IMR-90 (cell line): ENCODE data around the gene CCSER2. TPM values are rescaled to one million over a fixed set of nuclear protein-coding genes. Genes with fewer than 3 reads are reported as not detected.

ENCODE experiments used
- ATAC-seq: fragments of 200-7000 bp; cut with Tn5 transposase; 2 replicates; pipeline ENCODE4 v1.9.1; 2020; ENCODE audit warnings: low read depth, mild to moderate bottlenecking, moderate library complexity
- BruUV-seq: library from RNA; stranded (reverse); fragments of 400-500 nt; replicated peaks from 2 replicates; lab custom pipeline; 2021; lab: Mats Ljungman, UMichigan
- CTCF ChIA-PET: fragments of 300-600 bp; formaldehyde crosslinking; extraction: SDS; loops from one replicate; lab custom pipeline; 2021; ENCODE audit warnings: antibody characterized with exemption; lab: Yijun Ruan, JAX
- POLR2A ChIA-PET: fragments of 300-600 bp; sonication (Branson Sonifier 250); formaldehyde crosslinking; loops from one replicate; lab custom pipeline; 2022; ENCODE audit warnings: antibody characterized with exemption; ENCODE audit not compliant: unreplicated experiment; lab: Charles Lee
- DNase-seq: peaks from one replicate; pipeline ENCODE4 v3.0.0; 2013
- H2AFZ ChIP-seq: replicated peaks from 2 replicates; pipeline ENCODE3; 2013; ENCODE audit warnings: low read length, mild to moderate bottlenecking; ENCODE audit not compliant: poor library complexity
- H2AK5ac ChIP-seq: 2 replicates; pipeline ENCODE4 v1.6.1; 2013; ENCODE audit warnings: low read depth, low read length, inconsistent platforms
- H2AK9ac ChIP-seq: replicated peaks from 2 replicates; pipeline ENCODE3; 2013; ENCODE audit warnings: mild to moderate bottlenecking, low read depth, low read length, moderate library complexity; ENCODE audit not compliant: poor library complexity
- H2BK120ac ChIP-seq: 2 replicates; pipeline ENCODE4 v1.6.1; 2013; ENCODE audit warnings: low read depth, low read length, inconsistent platforms
- H2BK15ac ChIP-seq: 3 replicates; pipeline ENCODE4 v1.6.1; 2013; ENCODE audit warnings: low read depth, low read length, inconsistent platforms
- H2BK20ac ChIP-seq: 2 replicates; pipeline ENCODE4 v1.6.1; 2013; ENCODE audit warnings: low read depth, mild to moderate bottlenecking, inconsistent platforms, low read length, moderate library complexity
- H2BK5ac ChIP-seq: 2 replicates; pipeline ENCODE4 v1.6.1; 2013; ENCODE audit warnings: mild to moderate bottlenecking, low read depth, low read length, inconsistent platforms; ENCODE audit not compliant: poor library complexity, severe bottlenecking
- H3K14ac ChIP-seq: replicated peaks from 2 replicates; pipeline ENCODE4 v1.6.1; 2013; ENCODE audit warnings: low read depth, low read length, inconsistent platforms
- H3K18ac ChIP-seq: 2 replicates; pipeline ENCODE4 v1.6.1; 2013; ENCODE audit warnings: low read depth, low read length, control low read depth
- H3K23ac ChIP-seq: 2 replicates; pipeline ENCODE4 v1.6.1; 2013; ENCODE audit warnings: low read depth, low read length, inconsistent platforms
- H3K27ac ChIP-seq: 2 replicates; pipeline ENCODE4 v1.5.1; 2013; ENCODE audit warnings: mild to moderate bottlenecking, control low read depth, low read length; ENCODE audit not compliant: insufficient read depth
- H3K27me3 ChIP-seq: 2 replicates; pipeline ENCODE4 v1.6.1; 2013; ENCODE audit warnings: low read length; ENCODE audit not compliant: control insufficient read depth, insufficient read depth
- H3K36me3 ChIP-seq: 2 replicates; pipeline ENCODE4 v1.6.1; 2013; ENCODE audit warnings: low read length, mixed read lengths; ENCODE audit not compliant: control insufficient read depth, insufficient read depth
- H3K4ac ChIP-seq: 2 replicates; pipeline ENCODE4 v1.6.1; 2013; ENCODE audit warnings: low read depth, low read length, inconsistent platforms
- H3K4me1 ChIP-seq: 2 replicates; pipeline ENCODE4 v1.6.1; 2013; ENCODE audit warnings: low read length, mixed read lengths; ENCODE audit not compliant: control insufficient read depth, insufficient read depth
- H3K4me2 ChIP-seq: 2 replicates; pipeline ENCODE4 v1.6.1; 2013; ENCODE audit warnings: low read depth, mild to moderate bottlenecking, control low read depth, low read length, moderate library complexity
- H3K4me3 ChIP-seq: 2 replicates; pipeline ENCODE4 v1.5.1; 2013; ENCODE audit warnings: low read depth, mild to moderate bottlenecking, control low read depth, low read length, moderate library complexity; ENCODE audit not compliant: insufficient read depth
- H3K56ac ChIP-seq: 2 replicates; pipeline ENCODE4 v1.6.1; 2013; ENCODE audit warnings: low read length, inconsistent platforms; ENCODE audit not compliant: insufficient read depth; ENCODE audit errors: extremely low read depth
- H3K79me1 ChIP-seq, 2 experiments: 2 replicates each; pipeline ENCODE4 v1.6.1; 2013; ENCODE audit warnings: low read length in 2 of 2, inconsistent platforms in 1 of 2, low read depth in 1 of 2
- H3K9ac ChIP-seq: 2 replicates; pipeline ENCODE4 v1.6.1; 2013; ENCODE audit warnings: low read depth, low read length, control low read depth
- H3K9me1 ChIP-seq: 2 replicates; pipeline ENCODE4 v1.6.1; 2013; ENCODE audit warnings: low read length, inconsistent platforms; ENCODE audit not compliant: insufficient read depth
- H3K9me3 ChIP-seq: 2 replicates; pipeline ENCODE4 v1.6.1; 2013; ENCODE audit warnings: low read length; ENCODE audit not compliant: control insufficient read depth, insufficient read depth
- H4K20me1 ChIP-seq: 2 replicates; pipeline ENCODE4 v1.6.1; 2013; ENCODE audit warnings: low read length, inconsistent platforms; ENCODE audit not compliant: insufficient read depth
- H4K5ac ChIP-seq: 2 replicates; pipeline ENCODE4 v1.6.1; 2013; ENCODE audit warnings: mild to moderate bottlenecking, low read depth, low read length, control low read depth
- H4K8ac ChIP-seq, 2 experiments: 2 replicates each; pipeline ENCODE4 v1.6.1; 2013; ENCODE audit warnings: low read depth in 2 of 2, low read length in 2 of 2, control low read depth in 1 of 2, inconsistent platforms in 1 of 2
- H4K91ac ChIP-seq: 2 replicates; pipeline ENCODE4 v1.6.1; 2013; ENCODE audit warnings: low read depth, low read length, inconsistent platforms; ENCODE audit not compliant: insufficient read depth
- BHLHE40 ChIP-seq: fragments of 150-350 bp; IDR thresholded peaks from 2 replicates; pipeline ENCODE4 v1.6.1; 2016; ENCODE audit warnings: mild to moderate bottlenecking, low read depth, low read length
- CEBPB ChIP-seq: IDR thresholded peaks from 2 replicates; pipeline ENCODE4 v1.6.1; 2012; ENCODE audit warnings: low read depth, low read length, improper control_type of control experiment
- CHD1 ChIP-seq: IDR thresholded peaks from 2 replicates; pipeline ENCODE4 v1.6.1; 2012; ENCODE audit warnings: low read depth, low read length, improper control_type of control experiment
- FOS ChIP-seq: fragments of 150-350 bp; IDR thresholded peaks from 2 replicates; pipeline ENCODE4 v1.6.1; 2016; ENCODE audit warnings: low read depth, low read length
- MAFK ChIP-seq: IDR thresholded peaks from 2 replicates; pipeline ENCODE4 v1.6.1; 2012; ENCODE audit warnings: low read depth, low read length, improper control_type of control experiment
- MAZ ChIP-seq: IDR thresholded peaks from 2 replicates; pipeline ENCODE4 v1.6.1; 2012; ENCODE audit warnings: low read depth, mild to moderate bottlenecking, low read length, improper control_type of control experiment, moderate library complexity, borderline replicate concordance
- MXI1 ChIP-seq: IDR thresholded peaks from 2 replicates; pipeline ENCODE4 v1.6.1; 2012; ENCODE audit warnings: low read depth, mild to moderate bottlenecking, low read length, moderate library complexity, borderline replicate concordance
- NFE2L2 ChIP-seq: fragments of 150-350 bp; IDR thresholded peaks from 2 replicates; pipeline ENCODE4 v1.6.1; 2016; ENCODE audit warnings: low read depth, mild to moderate bottlenecking, low read length
- POLR2A ChIP-seq: IDR thresholded peaks from 2 replicates; pipeline ENCODE4 v1.6.1; 2012; ENCODE audit warnings: mild to moderate bottlenecking, low read depth, low read length
- RCOR1 ChIP-seq: IDR thresholded peaks from 2 replicates; pipeline ENCODE4 v1.6.1; 2012; ENCODE audit warnings: mild to moderate bottlenecking, low read length, improper control_type of control experiment; ENCODE audit not compliant: insufficient replicate concordance
- RFX5 ChIP-seq: IDR thresholded peaks from 2 replicates; pipeline ENCODE4 v1.8.0; 2012; ENCODE audit warnings: low read depth, mild to moderate bottlenecking, low read length, moderate library complexity
- WGBS, 2 experiments: methylation state at CpG; one replicate each; pipeline versions ENCODE4 v1.1.5 to v1.1.7; 2013; ENCODE audit warnings: missing lambda C conversion rate in 2 of 2; ENCODE audit not compliant: insufficient read length in 1 of 2; ENCODE audit errors: extremely low coverage in 2 of 2; 5-methylcytosine and 5-hydroxymethylcytosine counted together
- dilution Hi-C: fragments of 300-500 bp; cut with HindIII; formaldehyde crosslinking; loops from one replicate; pipeline ENCODE4 v1.14.3; 2018; ENCODE audit warnings: low sequenced_read_pairs; ENCODE audit not compliant: unreplicated experiment
- in situ Hi-C: fragments of 300-500 bp; cut with MboI; formaldehyde crosslinking; loops from 3 replicates; pipeline ENCODE4 v1.14.3; 2019; ENCODE audit warnings: low sequenced_read_pairs, inconsistent platforms, mixed read lengths
- intact Hi-C: fragments of 100-400 bp; cut with micrococcal nuclease; formaldehyde crosslinking; loops from 2 replicates; pipeline ENCODE4 v1.10.0; 2022
- polyA plus RNA-seq, 3 experiments: library from polyadenylated mRNA; depleted of rRNA; stranded (reverse); fragments of >200 nt; gene quantifications; 2 replicates each; pipeline ENCODE4 v1.2.3, GENCODE V29; 2012; ENCODE audit warnings: low replicate concordance in 1 of 3
- total RNA-seq: library from RNA; depleted of rRNA; stranded (reverse); fragments of >200 nt; gene quantifications from 2 replicates; pipeline ENCODE4 v1.2.3, GENCODE V29; 2012
- TF ChIP-seq, protein P1 (sequence below): fragments of 150-350 bp; IDR thresholded peaks from 2 replicates; pipeline ENCODE4 v1.6.1; 2017; ENCODE audit warnings: mild to moderate bottlenecking, antibody characterized with exemption, low read length, low read depth
- TF ChIP-seq, protein P2 (sequence below): fragments of 150-350 bp; IDR thresholded peaks from 2 replicates; pipeline ENCODE4 v1.6.1; 2016; ENCODE audit warnings: low read depth, mild to moderate bottlenecking, low read length, moderate library complexity, borderline replicate concordance
- TF ChIP-seq, protein P3 (sequence below): conservative IDR thresholded peaks from 2 replicates; pipeline ENCODE4 v1.5.1; 2012; ENCODE audit warnings: mild to moderate bottlenecking, low read depth, low read length, improper control_type of control experiment

CCSER2 gene
- total and polyA plus RNA-seq, 2 of the 4 experiments (the other 2 are of a cell fraction): 20.4 to 31.7 TPM

DNA sequence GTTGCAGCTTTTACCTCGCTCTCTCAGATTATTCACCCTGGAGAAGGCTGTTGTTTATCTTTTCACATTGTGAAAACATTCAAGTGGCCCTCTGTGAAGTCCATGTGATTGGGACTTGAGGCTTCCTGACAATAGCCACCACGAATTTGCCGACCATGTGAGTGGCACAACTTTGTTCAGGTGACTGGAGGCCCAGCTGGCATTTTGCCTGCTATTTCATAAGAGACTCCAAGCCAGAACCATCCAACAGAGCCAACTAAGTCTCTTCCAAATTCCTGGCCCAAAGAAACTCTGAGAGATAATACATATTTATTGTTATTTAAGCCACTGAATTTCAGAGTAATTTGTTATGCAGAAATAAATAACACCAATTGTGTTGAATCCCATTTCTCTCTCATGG is 38.2 kb upstream of the CCSER2 start:
- no peak overlapping the region for H2AK9ac ChIP-seq
- H4K20me1 ChIP-seq: no peaks in the 10 kb centered on the region
- H3K36me3 ChIP-seq: no peaks in the 10 kb centered on the region
- no peak overlapping the region for H3K4ac ChIP-seq
- no peak overlapping the region for H3K9ac ChIP-seq
- no peak for TF ChIP-seq CEBPB
- TF ChIP-seq, protein P1, sequence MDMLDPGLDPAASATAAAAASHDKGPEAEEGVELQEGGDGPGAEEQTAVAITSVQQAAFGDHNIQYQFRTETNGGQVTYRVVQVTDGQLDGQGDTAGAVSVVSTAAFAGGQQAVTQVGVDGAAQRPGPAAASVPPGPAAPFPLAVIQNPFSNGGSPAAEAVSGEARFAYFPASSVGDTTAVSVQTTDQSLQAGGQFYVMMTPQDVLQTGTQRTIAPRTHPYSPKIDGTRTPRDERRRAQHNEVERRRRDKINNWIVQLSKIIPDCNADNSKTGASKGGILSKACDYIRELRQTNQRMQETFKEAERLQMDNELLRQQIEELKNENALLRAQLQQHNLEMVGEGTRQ: no peak
- no peak for TF ChIP-seq MXI1
- TF ChIP-seq, protein P2, sequence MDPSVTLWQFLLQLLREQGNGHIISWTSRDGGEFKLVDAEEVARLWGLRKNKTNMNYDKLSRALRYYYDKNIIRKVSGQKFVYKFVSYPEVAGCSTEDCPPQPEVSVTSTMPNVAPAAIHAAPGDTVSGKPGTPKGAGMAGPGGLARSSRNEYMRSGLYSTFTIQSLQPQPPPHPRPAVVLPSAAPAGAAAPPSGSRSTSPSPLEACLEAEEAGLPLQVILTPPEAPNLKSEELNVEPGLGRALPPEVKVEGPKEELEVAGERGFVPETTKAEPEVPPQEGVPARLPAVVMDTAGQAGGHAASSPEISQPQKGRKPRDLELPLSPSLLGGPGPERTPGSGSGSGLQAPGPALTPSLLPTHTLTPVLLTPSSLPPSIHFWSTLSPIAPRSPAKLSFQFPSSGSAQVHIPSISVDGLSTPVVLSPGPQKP: no peak
- no peak for TF ChIP-seq RFX5
- TF ChIP-seq, protein P3, sequence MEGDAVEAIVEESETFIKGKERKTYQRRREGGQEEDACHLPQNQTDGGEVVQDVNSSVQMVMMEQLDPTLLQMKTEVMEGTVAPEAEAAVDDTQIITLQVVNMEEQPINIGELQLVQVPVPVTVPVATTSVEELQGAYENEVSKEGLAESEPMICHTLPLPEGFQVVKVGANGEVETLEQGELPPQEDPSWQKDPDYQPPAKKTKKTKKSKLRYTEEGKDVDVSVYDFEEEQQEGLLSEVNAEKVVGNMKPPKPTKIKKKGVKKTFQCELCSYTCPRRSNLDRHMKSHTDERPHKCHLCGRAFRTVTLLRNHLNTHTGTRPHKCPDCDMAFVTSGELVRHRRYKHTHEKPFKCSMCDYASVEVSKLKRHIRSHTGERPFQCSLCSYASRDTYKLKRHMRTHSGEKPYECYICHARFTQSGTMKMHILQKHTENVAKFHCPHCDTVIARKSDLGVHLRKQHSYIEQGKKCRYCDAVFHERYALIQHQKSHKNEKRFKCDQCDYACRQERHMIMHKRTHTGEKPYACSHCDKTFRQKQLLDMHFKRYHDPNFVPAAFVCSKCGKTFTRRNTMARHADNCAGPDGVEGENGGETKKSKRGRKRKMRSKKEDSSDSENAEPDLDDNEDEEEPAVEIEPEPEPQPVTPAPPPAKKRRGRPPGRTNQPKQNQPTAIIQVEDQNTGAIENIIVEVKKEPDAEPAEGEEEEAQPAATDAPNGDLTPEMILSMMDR: no peak
- no peak for TF ChIP-seq BHLHE40
- no peak for TF ChIP-seq FOS
- no peak for TF ChIP-seq RCOR1
- TF ChIP-seq POLR2A: no peak
- TF ChIP-seq MAFK: no peak
- no peak for TF ChIP-seq NFE2L2
- no peak for TF ChIP-seq MAZ
- no peak for TF ChIP-seq CHD1
- H2AFZ ChIP-seq: no peak overlapping the region
- dilution Hi-C loops: no loop called here
- ATAC-seq (no peak), DNase-seq (no peak)
- peaks cover 10% of the 10 kb centered on the region for H3K27me3 ChIP-seq
- no peak overlapping the region for H2BK5ac ChIP-seq
- in situ Hi-C loops: no loop called here
- H3K14ac ChIP-seq: no peak overlapping the region
- H3K56ac ChIP-seq: no peak overlapping the region
- no peak overlapping the region for H4K8ac ChIP-seq
- no peak overlapping the region for H2BK15ac ChIP-seq
- H3K18ac ChIP-seq: no peak overlapping the region
- no CpG with 5 or more reads among the region's 3 CpGs for WGBS, 2 experiments
- H2BK120ac ChIP-seq: no peak overlapping the region
- H2AK5ac ChIP-seq: no peak overlapping the region
- peaks cover 5% of the 10 kb centered on the region for H3K4me1 ChIP-seq
- no peak overlapping the region for H4K91ac ChIP-seq
- peaks cover 5% of the 10 kb centered on the region; the same call in 1 of the 2 replicates for H3K9me1 ChIP-seq
- H3K4me2 ChIP-seq: no peak overlapping the region
- 0 out of 4 replicates have a peak, but pooled peaks cover 0 to 2% of the 10 kb centered on the region in 2 experiments for H3K79me1 ChIP-seq
- H3K9me3 ChIP-seq: no peaks in the 10 kb centered on the region
- no peak overlapping the region for H3K27ac ChIP-seq
- no peak overlapping the region for H3K23ac ChIP-seq
- intact Hi-C loops: no loop called here
- H4K5ac ChIP-seq: no peak overlapping the region
- POLR2A ChIA-PET: no interaction called here
- CTCF ChIA-PET: no interaction called here
- no peak overlapping the region for H3K4me3 ChIP-seq
- no TSS peak for BruUV-seq
- H2BK20ac ChIP-seq: no peak overlapping the region
